ENCODE results near the gene WDR86. TPM values are rescaled to one million over a fixed set of nuclear protein-coding genes. Genes with fewer than 3 reads are reported as not detected.

WDR86 gene
- total RNA-seq, 1 experiment from 2014 or later, result 0.86 TPM

DNA sequence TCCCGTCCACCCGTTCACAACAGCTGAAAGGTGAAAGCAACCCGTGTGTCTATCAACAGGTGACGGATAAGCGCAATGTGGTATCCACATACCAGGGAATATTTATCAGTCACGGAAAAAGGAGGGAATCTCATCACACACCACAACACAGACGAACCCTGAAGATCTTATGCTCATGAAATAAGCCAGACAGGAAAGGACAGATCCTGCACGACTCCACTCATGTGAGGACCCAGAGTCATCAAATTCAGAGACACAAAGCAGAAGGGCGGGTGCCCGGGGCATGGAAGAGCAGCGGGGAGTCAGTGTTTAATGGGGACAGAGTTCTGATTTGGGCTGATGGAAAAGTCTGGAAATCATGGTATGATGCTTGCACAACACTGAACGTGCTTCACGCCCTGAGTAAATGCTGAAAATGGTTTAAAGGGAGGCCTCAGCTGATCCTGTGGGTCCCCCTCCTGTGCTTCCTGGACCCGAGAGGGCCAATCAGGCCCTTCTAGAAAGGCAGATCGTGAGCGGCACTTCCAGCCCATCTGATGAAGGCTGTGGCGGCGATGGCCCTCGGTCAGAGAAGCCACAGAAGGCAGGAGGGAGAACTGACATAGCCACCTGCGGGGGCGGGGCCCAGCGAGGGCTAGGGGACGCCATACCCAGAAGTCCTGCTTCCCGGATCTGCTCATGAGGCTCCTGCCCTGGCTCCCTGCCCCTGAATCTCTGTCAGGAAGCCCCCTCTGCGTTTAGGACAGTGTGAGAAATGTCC is 19.1 kb downstream of the WDR86 start:
- ChIA-PET CTCF (no interaction called here), POLR2A (ENCODE audit: low non-redundant PET) (no interaction called here)
- no peaks in the 10 kb centered on the region for H3K36me3 ChIP-seq (ENCODE audit: insufficient read depth, low read length, poor library complexity, severe bottlenecking)
- no peak overlapping the region for H3K27ac ChIP-seq (ENCODE audit: low read depth, low read length, poor library complexity, severe bottlenecking)
- no TSS peak for BruUV-seq (replicated peaks)
- DNase-seq (ENCODE audit: low spot score), result no peak
- intact Hi-C loops (cut with micrococcal nuclease; ENCODE audit: unreplicated experiment), result no loop called here
- no peaks in the 10 kb centered on the region for H3K9me3 ChIP-seq (ENCODE audit: low read depth, low read length, poor library complexity, severe bottlenecking)
- no peaks in the 10 kb centered on the region for H3K27me3 ChIP-seq (replicated peaks; ENCODE audit: insufficient read depth, low read depth, low read length, poor library complexity)
- no peak for TF ChIP-seq EZH2 (IDR thresholded peaks at IDR 0.05; ENCODE audit: borderline replicate concordance, low read depth, low read length, poor library complexity, severe bottlenecking)
- TF ChIP-seq CTCF (conservative IDR thresholded peaks at IDR 0.05; ENCODE audit: low read depth, low read length), result no peak
- no peaks in the 10 kb centered on the region for H3K4me1 ChIP-seq (ENCODE audit: insufficient read depth, low read length, poor library complexity, severe bottlenecking)
- no peak overlapping the region for H3K4me3 ChIP-seq (ENCODE audit: low read depth, low read length, poor library complexity, severe bottlenecking)

GRCh38 chr7:151389768-151390597 is 19.9 kb downstream of the WDR86 start:
- H3K27me3 ChIP-seq (replicated peaks; ENCODE audit: insufficient read depth, low read depth, low read length, poor library complexity), result no peaks in the 10 kb centered on the region
- H3K4me3 ChIP-seq (ENCODE audit: low read depth, low read length, poor library complexity, severe bottlenecking), result no peak overlapping the region
- intact Hi-C loops (cut with micrococcal nuclease; ENCODE audit: unreplicated experiment), result no loop called here
- H3K36me3 ChIP-seq (ENCODE audit: insufficient read depth, low read length, poor library complexity, severe bottlenecking), result no peaks in the 10 kb centered on the region
- no peaks in the 10 kb centered on the region for H3K9me3 ChIP-seq (ENCODE audit: low read depth, low read length, poor library complexity, severe bottlenecking)
- H3K4me1 ChIP-seq (ENCODE audit: insufficient read depth, low read length, poor library complexity, severe bottlenecking), result no peaks in the 10 kb centered on the region
- no peak for DNase-seq (ENCODE audit: low spot score)
- BruUV-seq (replicated peaks), result no TSS peak
- ChIA-PET POLR2A (ENCODE audit: low non-redundant PET) (no interaction called here), CTCF (no interaction called here)
- no peak overlapping the region for H3K27ac ChIP-seq (ENCODE audit: low read depth, low read length, poor library complexity, severe bottlenecking)
- TF ChIP-seq CTCF (conservative IDR thresholded peaks at IDR 0.05; ENCODE audit: low read depth, low read length) (no peak), EZH2 (IDR thresholded peaks at IDR 0.05; ENCODE audit: borderline replicate concordance, low read depth, low read length, poor library complexity, severe bottlenecking) (no peak)

GRCh38 chr7:151389096-151389767 is 20.6 kb downstream of the WDR86 start:
- intact Hi-C loops (cut with micrococcal nuclease; ENCODE audit: unreplicated experiment), result no loop called here
- Histone ChIP-seq H3K27me3 (replicated peaks; ENCODE audit: insufficient read depth, low read depth, low read length, poor library complexity) (no peaks in the 10 kb centered on the region), H3K27ac (ENCODE audit: low read depth, low read length, poor library complexity, severe bottlenecking) (no peak overlapping the region), H3K9me3 (ENCODE audit: low read depth, low read length, poor library complexity, severe bottlenecking) (no peaks in the 10 kb centered on the region), H3K4me1 (ENCODE audit: insufficient read depth, low read length, poor library complexity, severe bottlenecking) (no peaks in the 10 kb centered on the region), H3K36me3 (ENCODE audit: insufficient read depth, low read length, poor library complexity, severe bottlenecking) (no peaks in the 10 kb centered on the region), H3K4me3 (ENCODE audit: low read depth, low read length, poor library complexity, severe bottlenecking) (no peak overlapping the region)
- TF ChIP-seq EZH2 (IDR thresholded peaks at IDR 0.05; ENCODE audit: borderline replicate concordance, low read depth, low read length, poor library complexity, severe bottlenecking), result no peak
- BruUV-seq (replicated peaks), result no TSS peak
- ChIA-PET CTCF (no interaction called here), POLR2A (ENCODE audit: low non-redundant PET) (no interaction called here)
- no peak for DNase-seq (ENCODE audit: low spot score)

Data from A673 (cell line).